Panc1 (cell line): ENCODE measurements around the gene DNAAF5. TPM values are rescaled to one million over a fixed set of nuclear protein-coding genes. Genes with fewer than 3 reads are reported as not detected.

Experiments used
- ATAC-seq: fragments of 200-7000 bp; cut with Tn5 transposase; 2 replicates; pipeline ENCODE4 v1.9.1; 2020; ENCODE audit warnings: mild to moderate bottlenecking, moderate library complexity
- BruUV-seq: library from RNA; stranded (reverse); fragments of 400-500 nt; replicated peaks from 2 replicates; lab custom pipeline; 2021; lab: Mats Ljungman, UMichigan
- CTCF ChIA-PET: fragments of 300-600 bp; sonication (Branson Sonifier 250); formaldehyde crosslinking; loops from one replicate; lab custom pipeline; 2022; ENCODE audit warnings: antibody characterized with exemption; lab: Charles Lee
- POLR2A ChIA-PET: fragments of 300-600 bp; sonication (Branson Sonifier 250); formaldehyde crosslinking; loops from one replicate; lab custom pipeline; 2022; ENCODE audit warnings: antibody characterized with exemption; lab: Charles Lee
- DNase-seq: peaks from one replicate; pipeline ENCODE4 v3.0.0-alpha.2; 2010; ENCODE audit warnings: low read depth, low spot score
- H3K27ac ChIP-seq: 2 replicates; pipeline ENCODE4 v1.5.1; 2011; ENCODE audit warnings: mild to moderate bottlenecking, low read length, inconsistent platforms
- H3K27me3 ChIP-seq: fragments of 200-500 bp; sonication (Bioruptor generic); 2 replicates; pipeline ENCODE4 v1.6.0; 2014; ENCODE audit warnings: low read length, inconsistent platforms; ENCODE audit not compliant: control insufficient read depth, insufficient read depth
- H3K36me3 ChIP-seq: fragments of 200-500 bp; sonication (Bioruptor generic); 2 replicates; pipeline ENCODE4 v1.5.1; 2014; ENCODE audit warnings: inconsistent platforms, mild to moderate bottlenecking, low read length, moderate library complexity; ENCODE audit not compliant: control insufficient read depth, insufficient read depth
- H3K4me1 ChIP-seq: 2 replicates; pipeline ENCODE4 v1.5.1; 2011; ENCODE audit warnings: inconsistent platforms, mild to moderate bottlenecking, low read length, moderate library complexity; ENCODE audit not compliant: control insufficient read depth, insufficient read depth
- H3K4me3 ChIP-seq, 2 experiments: 2 replicates each; pipeline ENCODE4 v1.5.1; 2011 to 2012; ENCODE audit warnings: low read depth in 2 of 2, low read length in 2 of 2, mild to moderate bottlenecking in 2 of 2, inconsistent platforms in 1 of 2, moderate library complexity in 1 of 2
- H3K9me3 ChIP-seq: fragments of 200-500 bp; sonication (Bioruptor generic); 2 replicates; pipeline ENCODE4 v1.5.1; 2014; ENCODE audit warnings: low read depth, mild to moderate bottlenecking, inconsistent platforms, low read length, moderate library complexity; ENCODE audit not compliant: control insufficient read depth, insufficient read depth
- POLR2AphosphoS5 ChIP-seq: IDR thresholded peaks from 2 replicates; pipeline ENCODE4 v1.6.1; 2012; ENCODE audit warnings: mild to moderate bottlenecking, low read depth, low read length, moderate library complexity
- SIN3A ChIP-seq: IDR thresholded peaks from 2 replicates; pipeline ENCODE4 v1.6.1; 2012; ENCODE audit warnings: low read depth, mild to moderate bottlenecking, low read length, moderate library complexity, borderline replicate concordance; ENCODE audit not compliant: insufficient read depth
- TCF7L2 ChIP-seq: IDR thresholded peaks from 2 replicates; pipeline ENCODE4 v1.6.1; 2011; ENCODE audit warnings: mild to moderate bottlenecking, low read depth, low read length, inconsistent platforms
- in situ Hi-C: cut with HindIII; loops from 2 replicates; pipeline ENCODE4 v1.10.0; 2016; ENCODE audit warnings: low sequenced_read_pairs, low pct_unique_long_range_greater_than_20kb
- intact Hi-C: fragments of 100-400 bp; cut with micrococcal nuclease; formaldehyde crosslinking; loops from one replicate; pipeline ENCODE4 v1.10.0; 2022; ENCODE audit not compliant: unreplicated experiment
- total RNA-seq: library from RNA; stranded (reverse); gene quantifications from one replicate; pipeline ENCODE4 v1.2.1, GENCODE V29; 2021; ENCODE audit not compliant: unreplicated experiment
- TF ChIP-seq, protein P1 (sequence below): fragments of 450-650 bp; IDR thresholded peaks from 2 replicates; pipeline ENCODE4 v1.5.1; 2017; ENCODE audit warnings: mild to moderate bottlenecking
- TF ChIP-seq, protein P2 (sequence below), 2 experiments: IDR thresholded peaks; 2 replicates each; pipeline ENCODE4 v1.6.1; 2011 to 2012; ENCODE audit warnings: low read depth in 2 of 2, control low read depth in 1 of 2, low read length in 1 of 2, mild to moderate bottlenecking in 1 of 2, moderate library complexity in 1 of 2; ENCODE audit not compliant: insufficient read depth in 1 of 2

The DNAAF5 gene
- total RNA-seq, 1 experiment from 2014 or later, result 79.5 TPM

DNA sequence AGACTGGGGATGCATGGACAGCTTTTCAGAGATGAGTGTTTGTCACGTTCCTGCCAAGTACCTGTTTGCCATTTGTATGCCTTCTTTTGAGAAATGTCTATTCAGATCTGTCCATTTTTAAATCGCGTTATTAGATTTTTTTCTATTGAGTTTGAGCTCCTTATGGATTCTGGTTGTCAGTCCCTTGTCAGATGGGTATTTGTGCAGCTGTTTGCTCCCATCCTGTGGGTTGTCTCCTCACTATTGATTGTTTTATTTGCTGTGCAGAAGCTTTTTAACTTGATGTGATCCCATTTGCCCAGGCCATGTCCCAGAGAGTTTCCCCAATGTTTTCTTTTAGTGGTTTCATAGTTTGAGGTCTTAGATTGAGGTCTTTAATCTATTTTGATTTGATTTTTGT is 6.1 kb downstream of the DNAAF5 start:
- intact Hi-C loops, result no loop called here
- TF ChIP-seq, protein P1, sequence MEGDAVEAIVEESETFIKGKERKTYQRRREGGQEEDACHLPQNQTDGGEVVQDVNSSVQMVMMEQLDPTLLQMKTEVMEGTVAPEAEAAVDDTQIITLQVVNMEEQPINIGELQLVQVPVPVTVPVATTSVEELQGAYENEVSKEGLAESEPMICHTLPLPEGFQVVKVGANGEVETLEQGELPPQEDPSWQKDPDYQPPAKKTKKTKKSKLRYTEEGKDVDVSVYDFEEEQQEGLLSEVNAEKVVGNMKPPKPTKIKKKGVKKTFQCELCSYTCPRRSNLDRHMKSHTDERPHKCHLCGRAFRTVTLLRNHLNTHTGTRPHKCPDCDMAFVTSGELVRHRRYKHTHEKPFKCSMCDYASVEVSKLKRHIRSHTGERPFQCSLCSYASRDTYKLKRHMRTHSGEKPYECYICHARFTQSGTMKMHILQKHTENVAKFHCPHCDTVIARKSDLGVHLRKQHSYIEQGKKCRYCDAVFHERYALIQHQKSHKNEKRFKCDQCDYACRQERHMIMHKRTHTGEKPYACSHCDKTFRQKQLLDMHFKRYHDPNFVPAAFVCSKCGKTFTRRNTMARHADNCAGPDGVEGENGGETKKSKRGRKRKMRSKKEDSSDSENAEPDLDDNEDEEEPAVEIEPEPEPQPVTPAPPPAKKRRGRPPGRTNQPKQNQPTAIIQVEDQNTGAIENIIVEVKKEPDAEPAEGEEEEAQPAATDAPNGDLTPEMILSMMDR, result no peak
- TF ChIP-seq SIN3A (no peak), POLR2AphosphoS5 (no peak), TCF7L2 (no peak)
- TF ChIP-seq, protein P2, sequence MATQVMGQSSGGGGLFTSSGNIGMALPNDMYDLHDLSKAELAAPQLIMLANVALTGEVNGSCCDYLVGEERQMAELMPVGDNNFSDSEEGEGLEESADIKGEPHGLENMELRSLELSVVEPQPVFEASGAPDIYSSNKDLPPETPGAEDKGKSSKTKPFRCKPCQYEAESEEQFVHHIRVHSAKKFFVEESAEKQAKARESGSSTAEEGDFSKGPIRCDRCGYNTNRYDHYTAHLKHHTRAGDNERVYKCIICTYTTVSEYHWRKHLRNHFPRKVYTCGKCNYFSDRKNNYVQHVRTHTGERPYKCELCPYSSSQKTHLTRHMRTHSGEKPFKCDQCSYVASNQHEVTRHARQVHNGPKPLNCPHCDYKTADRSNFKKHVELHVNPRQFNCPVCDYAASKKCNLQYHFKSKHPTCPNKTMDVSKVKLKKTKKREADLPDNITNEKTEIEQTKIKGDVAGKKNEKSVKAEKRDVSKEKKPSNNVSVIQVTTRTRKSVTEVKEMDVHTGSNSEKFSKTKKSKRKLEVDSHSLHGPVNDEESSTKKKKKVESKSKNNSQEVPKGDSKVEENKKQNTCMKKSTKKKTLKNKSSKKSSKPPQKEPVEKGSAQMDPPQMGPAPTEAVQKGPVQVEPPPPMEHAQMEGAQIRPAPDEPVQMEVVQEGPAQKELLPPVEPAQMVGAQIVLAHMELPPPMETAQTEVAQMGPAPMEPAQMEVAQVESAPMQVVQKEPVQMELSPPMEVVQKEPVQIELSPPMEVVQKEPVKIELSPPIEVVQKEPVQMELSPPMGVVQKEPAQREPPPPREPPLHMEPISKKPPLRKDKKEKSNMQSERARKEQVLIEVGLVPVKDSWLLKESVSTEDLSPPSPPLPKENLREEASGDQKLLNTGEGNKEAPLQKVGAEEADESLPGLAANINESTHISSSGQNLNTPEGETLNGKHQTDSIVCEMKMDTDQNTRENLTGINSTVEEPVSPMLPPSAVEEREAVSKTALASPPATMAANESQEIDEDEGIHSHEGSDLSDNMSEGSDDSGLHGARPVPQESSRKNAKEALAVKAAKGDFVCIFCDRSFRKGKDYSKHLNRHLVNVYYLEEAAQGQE (IDR thresholded peaks at IDR 0.05; ENCODE audit: insufficient read depth in 1 of 2, low read depth in 2 of 2, low read length in 1 of 2), result no peak
- Histone ChIP-seq H3K9me3 (peaks cover 11% of the 10 kb centered on the region; the same call in 1 of the 2 replicates), H3K4me1 (peaks cover 35% of the 10 kb centered on the region), H3K36me3 (no peaks in the 10 kb centered on the region), H3K4me3 (peak overlapping the region in 1 of 2 experiments; percentile 30; a peak in 2 of 4 replicates), H3K27ac (peak overlapping the region; percentile 81), H3K27me3 (no peaks in the 10 kb centered on the region)
- POLR2A ChIA-PET, result no interaction called here
- CTCF ChIA-PET, result no interaction called here
- DNase-seq, result no peak
- no TSS peak for BruUV-seq
- no peak for ATAC-seq
- in situ Hi-C loops, result no loop called here

DNA sequence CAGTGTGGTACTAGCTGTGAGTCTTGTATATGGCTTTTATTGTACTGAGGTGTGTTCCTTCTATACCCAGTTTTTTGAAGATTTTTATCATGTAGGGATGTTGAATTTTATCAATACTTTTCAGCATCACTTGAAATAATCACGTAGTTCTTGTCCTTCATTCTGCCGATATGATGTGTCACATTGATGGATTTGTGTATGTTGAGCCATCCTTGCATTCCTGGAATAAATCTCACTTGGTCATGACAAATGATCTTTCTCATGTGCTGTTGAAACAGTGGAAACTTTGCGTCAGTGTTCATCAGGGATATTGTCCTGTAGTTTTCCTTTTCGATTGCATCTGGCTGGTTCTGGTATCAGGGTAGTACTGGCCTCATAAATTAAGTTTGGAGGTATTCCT is 7.7 kb downstream of the DNAAF5 start:
- DNase-seq (no peak), ATAC-seq (no peak)
- Histone ChIP-seq H3K27me3 (no peaks in the 10 kb centered on the region), H3K9me3 (peaks cover 11% of the 10 kb centered on the region; the same call in 1 of the 2 replicates), H3K4me1 (peaks cover 27% of the 10 kb centered on the region), H3K27ac (no peak overlapping the region), H3K4me3 (no peak overlapping the region), H3K36me3 (no peaks in the 10 kb centered on the region)
- intact Hi-C loops, result no loop called here
- in situ Hi-C loops, result no loop called here
- no peak for TF ChIP-seq SIN3A
- TF ChIP-seq POLR2AphosphoS5, result no peak
- TF ChIP-seq, protein P1, result no peak
- no peak for TF ChIP-seq TCF7L2
- TF ChIP-seq, protein P2 (IDR thresholded peaks at IDR 0.05; ENCODE audit: insufficient read depth in 1 of 2, low read depth in 2 of 2, low read length in 1 of 2), result no peak
- POLR2A ChIA-PET, result no interaction called here
- TSS peak; percentile 30 for BruUV-seq
- CTCF ChIA-PET, result no interaction called here
